OCI-M1 (cell line): ENCODE results near the gene TNFRSF21.
A peak's percentile ranks its signal among the peaks of the same experiment; 100 is the strongest.
"Not testable (repeated sequence)": the region's sequence is repeated elsewhere in the genome, so short reads cannot be mapped to it uniquely, and the experiment has no call there.

Experiments used
- DNase-seq: peaks from one replicate; lab custom pipeline; 2025; lab: John Stamatoyannopoulos, UW

Gene TNFRSF21

GRCh38 chr6:47288267-47289090, 21.2 kb downstream of the TNFRSF21 start:
- DNase-seq, result no peak

GRCh38 chr6:47286301-47286700, 23.4 kb downstream of the TNFRSF21 start:
- DNase-seq, result no peak

GRCh38 chr6:47283993-47284392, 25.7 kb downstream of the TNFRSF21 start:
- DNase-seq, result no peak

GRCh38 chr6:47278545-47278944, 31.2 kb downstream of the TNFRSF21 start:
- peak; percentile 60 for DNase-seq

- DNase-seq, result no peak
Observed at GRCh38 chr6:47277702-47278101, 32.0 kb downstream of the TNFRSF21 start.

- no peak for DNase-seq
Observed at GRCh38 chr6:47276377-47276776, 33.3 kb downstream of the TNFRSF21 start.

- DNase-seq, result no peak
Observed at GRCh38 chr6:47275640-47276039, 34.1 kb downstream of the TNFRSF21 start.

- DNase-seq, result not testable (repeated sequence)
Observed at GRCh38 chr6:47275132-47275531, 34.6 kb downstream of the TNFRSF21 start.

- no peak for DNase-seq
Observed at GRCh38 chr6:47268572-47269187, 41.0 kb downstream of the TNFRSF21 start.

- DNase-seq, result no peak
Observed at GRCh38 chr6:47267301-47267700, 42.4 kb downstream of the TNFRSF21 start.

- DNase-seq, result no peak
Observed at GRCh38 chr6:47265971-47266370, 43.7 kb downstream of the TNFRSF21 start.

GRCh38 chr6:47264775-47265184, 44.9 kb downstream of the TNFRSF21 start:
- no peak for DNase-seq

- no peak for DNase-seq
Observed at GRCh38 chr6:47263268-47263667, 46.4 kb downstream of the TNFRSF21 start.

GRCh38 chr6:47262231-47262630, 47.5 kb downstream of the TNFRSF21 start:
- no peak for DNase-seq

GRCh38 chr6:47261191-47261590, 48.5 kb downstream of the TNFRSF21 start:
- DNase-seq, result no peak

- no peak for DNase-seq
Observed at GRCh38 chr6:47260021-47260420, 49.7 kb downstream of the TNFRSF21 start.

- DNase-seq, result no peak
Observed at GRCh38 chr6:47258724-47259347, 50.9 kb downstream of the TNFRSF21 start.

GRCh38 chr6:47256981-47257730, 52.5 kb downstream of the TNFRSF21 start:
- DNase-seq, result no peak

GRCh38 chr6:47256361-47256760, 53.3 kb downstream of the TNFRSF21 start:
- no peak for DNase-seq

GRCh38 chr6:47254906-47255305, 54.8 kb downstream of the TNFRSF21 start:
- DNase-seq, result no peak

GRCh38 chr6:47254051-47254450, 55.7 kb downstream of the TNFRSF21 start:
- no peak for DNase-seq

- no peak for DNase-seq
Observed at GRCh38 chr6:47253136-47253535, 56.6 kb downstream of the TNFRSF21 start.
